BLaER1 treated with 17β-estradiol and CSF1 and Interleukin-3, amounts not matched to agents 10 nM and 100 nM (cell line): ENCODE data around the gene SPINK8.
"Not testable (repeated sequence)": the region's sequence is repeated elsewhere in the genome, so short reads cannot be mapped to it uniquely, and the experiment has no call there.

Experiments
- H3K27ac ChIP-seq, 11 experiments: shearing (Covaris generic); formaldehyde crosslinking; 2 replicates each; pipeline ENCODE4 v1.8.1; 2022
- H3K27me3 ChIP-seq, 11 experiments: shearing (Covaris generic); formaldehyde crosslinking; 2 replicates each; pipeline ENCODE4 v1.8.1; 2022
- H3K36me3 ChIP-seq, 11 experiments: shearing (Covaris generic); formaldehyde crosslinking; 2 replicates each; pipeline ENCODE4 v1.8.1; 2022
- H3K4me1 ChIP-seq, 10 experiments: shearing (Covaris generic); formaldehyde crosslinking; 2 replicates each; pipeline ENCODE4 v1.8.1; 2022
- H3K4me2 ChIP-seq, 11 experiments: shearing (Covaris generic); formaldehyde crosslinking; 2 replicates each; pipeline ENCODE4 v1.8.1; 2022
- H3K4me3 ChIP-seq, 10 experiments: shearing (Covaris generic); formaldehyde crosslinking; 2 replicates each; pipeline ENCODE4 v1.8.1; 2022
- H3K9ac ChIP-seq, 11 experiments: shearing (Covaris generic); formaldehyde crosslinking; 2 replicates each; pipeline ENCODE4 v1.8.1; 2022
- H3K9me3 ChIP-seq, 11 experiments: shearing (Covaris generic); formaldehyde crosslinking; replicated peaks in 1 of 11; 2 replicates each; pipeline ENCODE4 v1.8.1; 2022
- H4K20me1 ChIP-seq, 11 experiments: shearing (Covaris generic); formaldehyde crosslinking; 2 replicates each; pipeline ENCODE4 v1.8.1; 2022
- Cebpa-rat ChIP-seq, 11 experiments: shearing (Covaris generic); IDR thresholded peaks; 2 replicates each; pipeline ENCODE4 v1.8.1; 2022

Gene SPINK8

DNA sequence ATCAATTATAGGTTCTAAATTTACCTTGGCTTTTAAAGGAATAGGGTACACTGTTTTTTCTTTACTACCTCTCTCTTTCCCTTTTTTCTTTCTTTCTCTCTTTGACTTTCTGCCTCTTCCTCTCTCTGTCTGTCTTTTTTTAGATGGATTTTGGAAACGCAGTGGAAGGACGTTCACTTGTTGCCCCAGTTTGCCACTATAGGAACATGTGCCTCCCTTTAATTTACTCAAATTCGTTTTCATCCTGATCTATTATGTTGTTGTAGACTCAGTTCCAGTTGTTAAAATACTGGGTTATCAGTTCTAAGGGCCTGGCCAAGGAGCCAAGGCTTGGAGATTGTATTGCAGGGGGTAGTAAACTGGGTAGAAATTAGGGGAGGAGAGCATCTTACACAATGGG is 1.1 kb upstream of the SPINK8 start:
- H3K9me3 ChIP-seq = no peaks in the 10 kb centered on the region
- H4K20me1 ChIP-seq = no peaks in the 10 kb centered on the region
- peaks cover 0 to 10% (median 7%) of the 10 kb centered on the region in 10 experiments; a peak in 6 of 20 replicates for H3K4me1 ChIP-seq
- H3K27me3 ChIP-seq = no peaks in the 10 kb centered on the region
- H3K4me2 ChIP-seq = no peak overlapping the region
- H3K36me3 ChIP-seq = no peaks in the 10 kb centered on the region
- TF ChIP-seq Cebpa-rat (IDR thresholded peaks at IDR 0.05) = no peak
- H3K9ac ChIP-seq = no peak overlapping the region
- H3K4me3 ChIP-seq = no peak overlapping the region
- no peak overlapping the region for H3K27ac ChIP-seq

DNA sequence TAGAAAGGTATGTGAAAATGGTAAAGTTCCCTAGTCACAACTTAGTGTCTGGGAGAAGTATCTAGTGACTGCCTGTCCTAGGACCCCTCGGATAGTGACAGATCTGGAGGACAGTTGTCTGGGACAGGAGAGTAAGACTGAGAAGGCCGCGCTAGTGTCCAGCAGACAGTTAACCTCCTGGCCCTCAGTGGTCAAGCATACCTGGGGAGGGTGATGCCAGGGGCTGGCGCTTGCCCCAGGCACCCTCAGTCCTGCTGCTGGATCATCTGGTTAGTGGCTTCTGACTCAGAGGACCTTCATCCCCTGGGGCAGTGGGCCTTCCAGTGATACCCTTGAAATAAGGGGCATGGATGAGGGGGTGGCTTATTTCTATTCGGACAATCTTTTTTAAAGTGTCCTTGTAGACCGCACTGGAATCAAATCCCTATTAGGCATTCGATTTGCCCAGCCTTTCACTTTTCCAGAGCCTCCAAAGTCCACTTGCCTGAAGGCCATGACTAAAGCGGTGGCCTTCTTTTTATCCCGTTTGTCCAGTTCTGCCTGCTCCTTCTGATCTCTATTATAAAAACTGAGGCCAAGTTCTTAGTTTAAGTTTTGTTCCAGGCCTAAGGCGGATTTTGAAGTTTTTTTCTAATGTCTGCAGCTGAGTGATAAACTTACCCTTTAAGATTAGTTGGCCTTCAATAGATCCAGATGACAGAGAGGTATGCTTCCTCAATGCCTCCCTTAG is 1.6 kb downstream of the SPINK8 start:
- H3K4me3 ChIP-seq, H3K27me3 ChIP-seq, H4K20me1 ChIP-seq, H3K27ac ChIP-seq, H3K9me3 ChIP-seq, H3K9ac ChIP-seq, H3K36me3 ChIP-seq, H3K4me2 ChIP-seq, H3K4me1 ChIP-seq: not testable (repeated sequence)

DNA sequence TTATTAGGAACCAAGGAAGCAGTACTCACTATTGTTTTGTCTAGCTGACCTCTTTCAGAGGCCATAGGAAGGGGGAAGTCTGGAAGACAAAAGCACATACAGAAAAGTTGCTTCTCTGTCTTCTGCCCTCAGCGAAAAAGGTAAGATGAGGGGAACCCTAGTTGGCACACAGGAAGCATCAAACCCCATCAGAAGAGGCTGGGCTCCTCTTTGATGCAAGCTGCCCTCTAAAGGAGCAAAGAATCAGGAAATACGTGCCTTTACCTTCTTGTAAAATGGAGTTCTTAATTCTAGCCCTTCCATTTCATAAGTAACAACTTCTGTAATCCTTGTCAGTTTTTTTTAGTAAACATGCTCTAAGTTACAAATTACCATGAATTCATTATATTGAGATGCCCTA is 12.5 kb downstream of the SPINK8 start:
- no peaks in the 10 kb centered on the region for H3K27me3 ChIP-seq
- no peak overlapping the region; a peak in 1 of 22 replicates for H3K27ac ChIP-seq
- H4K20me1 ChIP-seq = no peaks in the 10 kb centered on the region
- H3K4me3 ChIP-seq = no peak overlapping the region
- H3K9me3 ChIP-seq = peaks cover 11 to 25% (median 23%) of the 10 kb centered on the region in 11 experiments; a peak in 21 of 22 replicates
- H3K4me2 ChIP-seq = peak overlapping the region in 6 of 11 experiments; percentile 1 to 41 (median 18); a peak in 7 of 22 replicates
- peak overlapping the region in 1 of 11 experiments; percentile 18; a peak in 1 of 22 replicates for H3K9ac ChIP-seq
- H3K36me3 ChIP-seq = no peaks in the 10 kb centered on the region
- peaks cover 6 to 16% (median 13%) of the 10 kb centered on the region in 10 experiments; a peak in 16 of 20 replicates for H3K4me1 ChIP-seq
- no peak for TF ChIP-seq Cebpa-rat (IDR thresholded peaks at IDR 0.05)

DNA sequence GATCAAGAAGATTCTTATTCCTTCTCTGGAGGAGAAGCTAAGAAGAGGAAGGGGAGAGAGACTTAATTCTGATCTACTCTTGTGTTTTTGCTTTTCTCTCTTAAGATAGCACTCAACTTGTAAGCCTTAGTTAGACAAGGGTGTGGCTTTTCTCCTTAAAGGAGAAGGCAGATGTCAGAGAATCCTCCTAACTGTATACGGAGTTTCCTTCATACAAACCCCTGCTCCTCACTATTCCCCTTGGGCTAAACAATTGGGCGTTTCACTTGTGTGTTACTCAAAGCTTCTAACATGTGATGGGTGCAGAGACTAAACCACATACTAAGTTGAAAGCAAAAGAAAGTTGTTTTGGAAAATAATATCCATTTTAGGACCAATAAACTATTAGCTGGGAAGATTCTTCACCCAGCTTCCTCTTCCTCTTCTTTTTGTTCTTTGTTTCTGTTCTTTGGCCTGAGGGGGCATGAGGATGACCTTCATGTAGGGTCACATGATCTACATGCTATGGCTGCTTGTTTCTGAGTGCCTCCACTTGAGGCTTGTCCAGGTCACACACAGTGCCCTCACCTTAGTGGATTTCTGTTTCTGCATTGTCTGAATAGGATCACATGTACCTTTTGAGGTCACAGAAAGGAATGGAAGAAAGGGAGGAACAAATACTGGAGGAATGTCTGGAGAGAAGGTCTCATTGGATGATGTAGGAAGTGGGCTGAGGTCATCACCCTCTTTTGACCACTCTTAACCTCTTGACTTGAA is 14.6 kb downstream of the SPINK8 start:
- H3K4me3 ChIP-seq = no peak overlapping the region
- peaks cover 22 to 29% (median 28%) of the 10 kb centered on the region in 11 experiments for H3K9me3 ChIP-seq
- no peaks in the 10 kb centered on the region for H3K27me3 ChIP-seq
- H3K36me3 ChIP-seq = 0 out of 22 replicates have a peak, but pooled peaks cover 0 to 5% (median 0%) of the 10 kb centered on the region in 11 experiments
- peak overlapping the region in 3 of 11 experiments; percentile 5 to 28 (median 9); a peak in 2 of 22 replicates for H3K27ac ChIP-seq
- no peak overlapping the region for H3K9ac ChIP-seq
- peak overlapping the region in 6 of 11 experiments; percentile 3 to 58 (median 32); a peak in 7 of 22 replicates for H3K4me2 ChIP-seq
- H3K4me1 ChIP-seq = peaks cover 6 to 16% (median 13%) of the 10 kb centered on the region in 10 experiments; a peak in 16 of 20 replicates
- H4K20me1 ChIP-seq = no peaks in the 10 kb centered on the region
- no peak for TF ChIP-seq Cebpa-rat (IDR thresholded peaks at IDR 0.05)

DNA sequence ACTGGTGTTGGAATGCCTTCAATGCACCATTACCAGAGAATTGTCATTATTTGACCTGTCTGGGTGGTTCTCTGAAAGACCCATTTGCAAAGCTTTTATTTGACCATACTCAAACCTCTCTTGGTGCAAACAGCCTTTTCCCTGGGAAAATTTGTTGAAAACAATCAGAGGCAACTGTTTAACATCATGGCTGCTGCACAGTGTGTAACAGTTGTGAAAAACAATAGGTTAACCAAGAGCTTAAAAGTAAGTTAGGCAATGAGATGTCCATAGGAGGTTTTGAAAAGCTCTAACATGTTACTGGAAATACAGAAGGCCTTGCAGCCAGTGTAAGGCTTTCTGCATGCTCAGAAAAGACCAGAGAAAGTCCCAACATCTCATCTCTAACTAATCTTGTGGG is 18.9 kb downstream of the SPINK8 start:
- H4K20me1 ChIP-seq = no peaks in the 10 kb centered on the region
- H3K36me3 ChIP-seq = 0 out of 22 replicates have a peak, but pooled peaks cover 0 to 5% (median 0%) of the 10 kb centered on the region in 11 experiments
- no peaks in the 10 kb centered on the region for H3K27me3 ChIP-seq
- H3K4me1 ChIP-seq = peaks cover 0 to 13% (median 6%) of the 10 kb centered on the region in 10 experiments; a peak in 11 of 20 replicates
- H3K4me3 ChIP-seq = no peak overlapping the region
- H3K27ac ChIP-seq = no peak overlapping the region
- H3K9me3 ChIP-seq = peaks cover 22 to 36% (median 29%) of the 10 kb centered on the region in 11 experiments
- TF ChIP-seq Cebpa-rat (IDR thresholded peaks at IDR 0.05) = no peak
- H3K4me2 ChIP-seq = no peak overlapping the region
- no peak overlapping the region for H3K9ac ChIP-seq

DNA sequence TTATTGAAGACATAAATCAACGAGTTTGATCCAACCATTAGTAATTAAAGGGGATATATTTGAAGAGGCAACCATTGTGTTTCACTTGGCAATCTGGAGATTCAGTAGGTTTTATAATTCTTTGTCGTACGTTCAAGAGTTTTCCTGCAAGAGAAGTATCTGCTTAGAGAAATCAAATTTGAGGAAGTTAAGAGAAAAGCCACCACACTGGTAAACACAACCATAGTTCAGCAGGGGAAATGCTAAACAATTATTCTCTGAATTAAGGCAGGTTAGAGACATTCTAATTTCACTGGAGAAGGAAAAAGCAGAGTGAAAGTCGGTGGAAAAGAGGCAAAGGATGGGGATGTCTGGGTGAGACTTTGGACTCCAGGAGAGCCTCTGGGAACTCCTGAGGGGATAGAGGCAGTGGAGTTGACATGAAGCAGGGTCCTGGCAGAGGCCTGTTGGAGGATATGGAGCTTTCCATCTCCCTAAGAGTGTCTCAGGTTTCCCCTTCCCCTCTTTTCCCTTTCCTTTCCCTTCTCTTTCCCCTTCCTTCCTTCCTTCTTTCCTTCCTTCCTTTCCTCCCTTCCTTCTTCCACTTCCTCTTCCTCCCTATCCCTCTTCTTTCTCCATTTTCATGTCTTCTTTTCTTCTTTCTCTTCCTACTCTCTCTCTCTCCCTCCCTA is 26.5 kb downstream of the SPINK8 start:
- H3K4me1 ChIP-seq = peaks cover 17 to 33% (median 22%) of the 10 kb centered on the region in 10 experiments
- H3K9me3 ChIP-seq = no peaks in the 10 kb centered on the region
- no peak for TF ChIP-seq Cebpa-rat (IDR thresholded peaks at IDR 0.05)
- peak overlapping the region; percentile 25 to 74 (median 57); a peak in 20 of 22 replicates for H3K4me2 ChIP-seq
- no peak overlapping the region for H3K9ac ChIP-seq
- H4K20me1 ChIP-seq = no peaks in the 10 kb centered on the region
- peak overlapping the region in 8 of 11 experiments; percentile 18 to 56 (median 38); a peak in 11 of 22 replicates for H3K27ac ChIP-seq
- H3K27me3 ChIP-seq = no peaks in the 10 kb centered on the region
- no peaks in the 10 kb centered on the region for H3K36me3 ChIP-seq
- no peak overlapping the region for H3K4me3 ChIP-seq

DNA sequence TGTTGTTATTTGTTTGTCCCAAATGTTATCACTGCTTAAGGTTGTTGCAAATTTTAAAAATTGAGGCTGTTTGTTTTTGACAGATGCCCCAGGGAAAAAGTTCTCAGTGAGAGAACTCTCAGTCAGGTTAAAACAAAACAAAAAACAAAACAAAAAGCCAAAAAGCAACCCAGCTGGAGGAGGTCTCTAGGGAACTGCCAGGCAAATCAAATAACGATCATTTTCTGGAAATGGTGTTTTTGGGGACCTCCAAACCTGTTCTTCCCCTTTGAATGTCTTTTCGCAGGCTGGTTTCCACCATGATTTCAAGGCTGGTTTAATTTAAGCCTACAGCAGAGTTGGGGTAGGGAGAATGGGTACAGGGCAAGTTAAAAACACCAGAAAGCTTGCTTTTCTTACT is 27.2 kb downstream of the SPINK8 start:
- Histone ChIP-seq H3K36me3 (no peaks in the 10 kb centered on the region), H3K9ac (0 out of 22 replicates have a peak overlapping the region, but pooled peaks of 1 of the 11 experiments have one; percentile 10), H4K20me1 (no peaks in the 10 kb centered on the region), H3K4me2 (peak overlapping the region; percentile 19 to 74 (median 57); a peak in 19 of 22 replicates), H3K27me3 (no peaks in the 10 kb centered on the region), H3K27ac (peak overlapping the region in 1 of 11 experiments; percentile 1; a peak in 1 of 22 replicates), H3K4me3 (no peak overlapping the region), H3K4me1 (peaks cover 19 to 37% (median 25%) of the 10 kb centered on the region in 10 experiments), H3K9me3 (no peaks in the 10 kb centered on the region)
- no peak for TF ChIP-seq Cebpa-rat (IDR thresholded peaks at IDR 0.05)

DNA sequence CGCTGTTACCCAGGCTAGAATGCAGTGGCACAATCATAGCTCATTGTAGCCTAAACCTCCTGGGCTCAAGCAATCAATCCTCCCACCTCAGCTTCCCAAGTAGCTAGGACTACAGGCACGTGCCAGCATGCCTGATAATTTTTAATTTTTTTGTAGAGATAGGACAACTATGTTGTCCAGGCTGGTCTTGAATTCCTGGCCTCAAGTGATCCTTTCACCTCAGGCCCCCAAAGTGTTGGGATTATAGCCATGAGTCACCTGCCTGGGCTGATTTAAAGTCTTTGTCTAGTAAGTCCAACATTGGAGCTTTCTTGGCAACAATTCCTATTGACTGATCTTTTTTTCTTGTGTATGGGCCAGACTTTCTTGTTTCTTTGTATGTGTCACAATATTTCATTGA is 28.1 kb downstream of the SPINK8 start:
- Histone ChIP-seq H3K27ac (no peak overlapping the region), H3K9me3 (no peaks in the 10 kb centered on the region), H3K27me3 (no peaks in the 10 kb centered on the region), H4K20me1 (no peaks in the 10 kb centered on the region), H3K4me3 (no peak overlapping the region), H3K9ac (no peak overlapping the region), H3K4me2 (no peak overlapping the region; a peak in 3 of 22 replicates), H3K36me3 (no peaks in the 10 kb centered on the region), H3K4me1 (peaks cover 21 to 40% (median 27%) of the 10 kb centered on the region in 10 experiments)
- no peak for TF ChIP-seq Cebpa-rat (IDR thresholded peaks at IDR 0.05)
